K562 (cell line): ENCODE measurements around the gene TSC22D2.

Experiments used
- GATA2 ChIP-seq: sonication (generic); formaldehyde crosslinking; IDR thresholded peaks from 2 replicates; pipeline ENCODE4 v1.4.0; 2020; ENCODE audit warnings: mild to moderate bottlenecking, missing genetic modification reagents
- POLR2A ChIP-seq: fragments of 450-650 bp; conservative IDR thresholded peaks from 2 replicates; pipeline ENCODE4 v1.6.1; 2016
- ZNF717 ChIP-seq: fragments of 250-450 bp; sonication (Bioruptor Pico); IDR thresholded peaks from 2 replicates; pipeline ENCODE4 v1.5.0; 2021
- TF ChIP-seq, protein P1 (sequence below): fragments of 150-350 bp; conservative IDR thresholded peaks from 2 replicates; pipeline ENCODE4 v1.6.1; 2014; ENCODE audit warnings: low read length
- TF ChIP-seq, protein P2 (sequence below): fragments of 250-450 bp; sonication (Bioruptor Pico); IDR thresholded peaks from 2 replicates; pipeline ENCODE4 v1.5.1; 2021; ENCODE audit warnings: mild to moderate bottlenecking
- TF ChIP-seq, protein P3 (sequence below), 3 experiments: IDR thresholded peaks in 2 of 3; conservative IDR thresholded peaks in 1 of 3; 2 replicates each; pipeline ENCODE4 v1.5.1; 2011 to 2012; ENCODE audit warnings: low read length in 3 of 3, mild to moderate bottlenecking in 3 of 3, control low read depth in 2 of 3, improper control_type of control experiment in 1 of 3, inconsistent platforms in 1 of 3, low read depth in 1 of 3, mixed read lengths in 1 of 3, moderate library complexity in 1 of 3; ENCODE audit not compliant: insufficient read depth in 2 of 3

DNA sequence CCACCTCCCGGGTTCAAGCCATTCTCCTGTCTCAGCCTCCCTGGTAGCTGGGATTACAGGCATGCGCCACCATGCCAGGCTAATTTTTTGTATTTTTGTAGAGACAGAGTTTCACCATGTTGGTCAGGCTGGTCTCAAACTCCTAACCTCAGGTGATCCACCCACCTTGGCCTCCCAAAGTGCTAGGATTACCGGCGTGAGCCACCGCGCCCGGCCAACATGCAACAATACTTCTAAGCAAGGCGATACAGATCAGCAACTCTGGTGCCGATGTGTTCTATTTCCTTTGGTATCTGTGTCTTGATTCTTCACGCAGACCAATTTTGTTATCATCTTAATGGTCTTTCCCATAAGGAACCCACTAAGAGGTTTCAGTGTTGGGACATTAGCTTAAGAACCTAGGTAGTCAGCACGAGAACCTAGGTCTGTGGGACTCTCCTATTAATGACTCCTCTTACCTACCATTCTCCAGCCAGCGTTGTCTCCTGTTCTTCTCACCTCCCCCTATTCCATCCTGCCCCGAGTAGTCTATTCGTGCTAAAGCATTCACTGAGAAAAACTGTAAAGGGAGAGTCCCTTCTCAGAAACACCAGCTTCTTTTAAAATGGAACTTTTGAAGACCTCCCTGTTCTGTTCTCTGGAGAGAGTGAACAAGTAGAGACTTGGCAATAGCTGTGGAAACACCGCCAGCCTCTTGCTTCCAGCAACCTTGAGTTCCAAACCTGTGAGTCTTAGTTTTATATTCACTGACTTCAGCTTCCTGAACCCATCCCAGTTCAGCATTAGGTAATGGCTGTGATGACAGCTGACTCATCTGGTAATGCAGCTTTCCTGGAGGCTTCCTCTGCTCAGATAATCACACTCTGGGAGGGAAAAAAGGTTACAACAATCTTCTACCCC lies 61.2 kb downstream of the TSC22D2 start:
- TF ChIP-seq POLR2A, result peak; percentile 64
- no peak for TF ChIP-seq GATA2 (CRISPR knock-in tag)
- no peak for TF ChIP-seq ZNF717
- TF ChIP-seq, protein P1, sequence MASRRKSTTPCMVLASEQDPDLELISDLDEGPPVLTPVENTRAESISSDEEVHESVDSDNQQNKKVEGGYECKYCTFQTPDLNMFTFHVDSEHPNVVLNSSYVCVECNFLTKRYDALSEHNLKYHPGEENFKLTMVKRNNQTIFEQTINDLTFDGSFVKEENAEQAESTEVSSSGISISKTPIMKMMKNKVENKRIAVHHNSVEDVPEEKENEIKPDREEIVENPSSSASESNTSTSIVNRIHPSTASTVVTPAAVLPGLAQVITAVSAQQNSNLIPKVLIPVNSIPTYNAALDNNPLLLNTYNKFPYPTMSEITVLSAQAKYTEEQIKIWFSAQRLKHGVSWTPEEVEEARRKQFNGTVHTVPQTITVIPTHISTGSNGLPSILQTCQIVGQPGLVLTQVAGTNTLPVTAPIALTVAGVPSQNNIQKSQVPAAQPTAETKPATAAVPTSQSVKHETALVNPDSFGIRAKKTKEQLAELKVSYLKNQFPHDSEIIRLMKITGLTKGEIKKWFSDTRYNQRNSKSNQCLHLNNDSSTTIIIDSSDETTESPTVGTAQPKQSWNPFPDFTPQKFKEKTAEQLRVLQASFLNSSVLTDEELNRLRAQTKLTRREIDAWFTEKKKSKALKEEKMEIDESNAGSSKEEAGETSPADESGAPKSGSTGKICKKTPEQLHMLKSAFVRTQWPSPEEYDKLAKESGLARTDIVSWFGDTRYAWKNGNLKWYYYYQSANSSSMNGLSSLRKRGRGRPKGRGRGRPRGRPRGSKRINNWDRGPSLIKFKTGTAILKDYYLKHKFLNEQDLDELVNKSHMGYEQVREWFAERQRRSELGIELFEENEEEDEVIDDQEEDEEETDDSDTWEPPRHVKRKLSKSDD, result no peak
- TF ChIP-seq, protein P2, sequence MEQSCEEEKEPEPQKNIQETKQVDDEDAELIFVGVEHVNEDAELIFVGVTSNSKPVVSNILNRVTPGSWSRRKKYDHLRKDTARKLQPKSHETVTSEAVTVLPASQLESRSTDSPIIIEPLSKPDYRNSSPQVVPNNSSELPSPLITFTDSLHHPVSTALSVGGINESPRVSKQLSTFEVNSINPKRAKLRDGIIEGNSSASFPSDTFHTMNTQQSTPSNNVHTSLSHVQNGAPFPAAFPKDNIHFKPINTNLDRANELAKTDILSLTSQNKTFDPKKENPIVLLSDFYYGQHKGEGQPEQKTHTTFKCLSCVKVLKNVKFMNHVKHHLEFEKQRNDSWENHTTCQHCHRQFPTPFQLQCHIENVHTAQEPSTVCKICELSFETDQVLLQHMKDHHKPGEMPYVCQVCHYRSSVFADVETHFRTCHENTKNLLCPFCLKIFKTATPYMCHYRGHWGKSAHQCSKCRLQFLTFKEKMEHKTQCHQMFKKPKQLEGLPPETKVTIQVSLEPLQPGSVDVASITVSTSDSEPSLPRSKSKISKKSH (CRISPR knock-in tag), result no peak
- TF ChIP-seq, protein P3, sequence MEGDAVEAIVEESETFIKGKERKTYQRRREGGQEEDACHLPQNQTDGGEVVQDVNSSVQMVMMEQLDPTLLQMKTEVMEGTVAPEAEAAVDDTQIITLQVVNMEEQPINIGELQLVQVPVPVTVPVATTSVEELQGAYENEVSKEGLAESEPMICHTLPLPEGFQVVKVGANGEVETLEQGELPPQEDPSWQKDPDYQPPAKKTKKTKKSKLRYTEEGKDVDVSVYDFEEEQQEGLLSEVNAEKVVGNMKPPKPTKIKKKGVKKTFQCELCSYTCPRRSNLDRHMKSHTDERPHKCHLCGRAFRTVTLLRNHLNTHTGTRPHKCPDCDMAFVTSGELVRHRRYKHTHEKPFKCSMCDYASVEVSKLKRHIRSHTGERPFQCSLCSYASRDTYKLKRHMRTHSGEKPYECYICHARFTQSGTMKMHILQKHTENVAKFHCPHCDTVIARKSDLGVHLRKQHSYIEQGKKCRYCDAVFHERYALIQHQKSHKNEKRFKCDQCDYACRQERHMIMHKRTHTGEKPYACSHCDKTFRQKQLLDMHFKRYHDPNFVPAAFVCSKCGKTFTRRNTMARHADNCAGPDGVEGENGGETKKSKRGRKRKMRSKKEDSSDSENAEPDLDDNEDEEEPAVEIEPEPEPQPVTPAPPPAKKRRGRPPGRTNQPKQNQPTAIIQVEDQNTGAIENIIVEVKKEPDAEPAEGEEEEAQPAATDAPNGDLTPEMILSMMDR (IDR thresholded peaks at IDR 0.05 in 2 of 3, conservative IDR thresholded peaks at IDR 0.05 in 1 of 3; ENCODE audit: insufficient read depth in 2 of 3, low read depth in 1 of 3, low read length in 3 of 3), result no peak
